GM19193 (cell line): ENCODE results near the gene CERS6.

Experiments used
- POLR2A ChIP-seq: IDR thresholded peaks from 4 replicates; pipeline ENCODE4 v1.6.1; 2011; ENCODE audit not compliant: insufficient read depth, insufficient read length; ENCODE audit errors: extremely low read depth

The CERS6 gene

DNA sequence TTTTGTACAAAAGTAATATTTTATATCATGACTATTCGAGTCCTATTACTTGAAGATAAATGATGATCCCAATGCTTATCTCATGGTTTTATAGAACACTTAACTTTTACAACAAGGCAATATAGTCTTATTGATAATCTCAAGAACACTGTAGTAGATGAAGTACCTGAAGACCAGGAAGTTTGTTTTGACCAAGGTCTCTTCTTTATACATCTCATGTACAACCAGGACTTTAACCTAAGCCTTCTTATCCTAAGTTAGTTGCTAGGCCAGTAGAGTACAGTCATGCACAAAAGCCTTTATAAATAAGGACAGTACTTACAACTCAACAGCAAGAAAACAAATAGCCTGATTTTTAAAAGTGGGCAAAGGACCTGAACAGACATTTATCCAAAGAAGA lies 198.6 kb downstream of the CERS6 start:
- no peak for TF ChIP-seq POLR2A

- TF ChIP-seq POLR2A, result no peak
These were observed 199.1 kb downstream of the CERS6 start for GRCh38 chr2:168655207-168655606.

DNA sequence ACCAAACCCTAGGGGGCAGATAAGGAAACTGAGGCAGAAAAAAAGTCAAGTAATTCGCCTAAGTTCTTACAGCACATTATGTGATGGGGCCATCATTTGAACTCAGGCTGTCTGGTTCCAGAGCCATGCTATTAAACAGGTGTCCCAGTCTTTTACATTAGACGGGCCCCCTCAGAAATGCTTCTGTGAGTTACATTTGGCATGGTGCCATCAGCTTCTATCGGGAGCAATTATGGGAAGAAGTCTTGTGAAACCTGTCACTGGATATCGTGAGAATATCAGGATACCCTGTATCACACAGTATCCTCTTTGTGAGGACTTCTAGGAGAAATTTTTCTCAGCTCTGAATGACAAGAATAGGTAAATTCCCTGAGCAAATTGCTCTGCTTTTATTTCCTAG lies 202.6 kb downstream of the CERS6 start:
- no peak for TF ChIP-seq POLR2A

DNA sequence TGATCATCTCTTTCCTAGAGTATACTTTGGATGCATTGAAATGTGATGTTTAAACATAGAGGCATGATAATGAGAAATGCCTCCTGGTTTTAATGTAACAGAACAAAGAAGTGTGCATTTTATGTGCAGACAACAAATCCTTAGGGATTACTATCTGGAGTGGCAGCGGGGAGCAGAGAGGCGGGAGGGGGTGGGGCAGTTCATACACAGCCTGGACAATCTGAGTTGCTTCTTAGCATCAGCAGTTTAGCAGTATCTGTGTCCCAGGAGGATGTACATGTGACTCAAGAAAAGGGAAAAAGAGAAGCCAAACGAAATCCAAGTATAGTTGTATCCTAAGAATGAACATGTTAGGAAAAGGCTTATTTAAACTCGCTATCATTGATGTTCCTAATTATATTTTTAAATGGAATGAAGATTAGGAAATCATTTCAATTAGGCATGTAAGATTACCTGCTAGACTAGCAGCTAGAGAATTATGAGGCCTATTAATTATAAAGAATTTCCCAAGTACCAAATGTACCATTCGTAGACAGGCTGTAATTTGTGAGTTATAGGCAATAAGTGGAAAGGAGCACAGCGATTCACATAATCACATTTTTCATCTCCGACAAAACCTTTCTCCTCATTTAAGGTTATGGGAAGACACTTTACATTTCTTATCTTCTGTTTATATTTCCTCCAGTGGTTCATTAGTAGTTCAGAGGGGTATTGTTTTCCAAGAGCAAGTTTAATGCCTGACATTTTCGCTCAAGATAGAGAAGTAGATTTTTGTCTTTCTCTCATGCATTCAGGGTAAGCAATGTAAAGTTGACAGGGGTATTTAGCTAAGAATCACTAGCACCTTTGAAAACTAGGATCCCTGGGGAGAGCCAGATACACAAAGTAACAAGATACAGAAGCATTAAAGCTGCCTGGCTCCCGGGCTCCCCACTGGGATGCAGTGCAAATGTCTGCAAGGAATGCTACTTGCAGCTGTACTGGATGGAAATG lies 205.1 kb downstream of the CERS6 start:
- TF ChIP-seq POLR2A, result no peak

DNA sequence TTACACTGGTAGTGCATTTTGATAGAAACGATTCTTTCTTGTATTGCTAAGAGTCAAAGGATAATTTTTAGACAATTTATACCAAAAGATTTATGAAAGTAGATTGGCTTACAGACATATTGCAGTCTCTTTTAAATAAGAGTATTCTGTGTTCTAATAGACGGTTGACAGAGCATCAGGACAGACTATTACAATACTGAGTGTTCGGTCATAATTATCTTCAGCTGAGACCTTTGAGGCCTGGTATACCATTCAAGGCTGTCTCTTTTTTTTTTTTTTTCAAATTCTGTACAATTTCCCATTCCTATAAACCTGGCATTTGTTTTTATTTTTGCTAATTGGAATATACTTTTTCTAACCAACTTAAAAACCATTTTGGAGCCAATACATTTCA lies 205.8 kb downstream of the CERS6 start:
- TF ChIP-seq POLR2A, result no peak

DNA sequence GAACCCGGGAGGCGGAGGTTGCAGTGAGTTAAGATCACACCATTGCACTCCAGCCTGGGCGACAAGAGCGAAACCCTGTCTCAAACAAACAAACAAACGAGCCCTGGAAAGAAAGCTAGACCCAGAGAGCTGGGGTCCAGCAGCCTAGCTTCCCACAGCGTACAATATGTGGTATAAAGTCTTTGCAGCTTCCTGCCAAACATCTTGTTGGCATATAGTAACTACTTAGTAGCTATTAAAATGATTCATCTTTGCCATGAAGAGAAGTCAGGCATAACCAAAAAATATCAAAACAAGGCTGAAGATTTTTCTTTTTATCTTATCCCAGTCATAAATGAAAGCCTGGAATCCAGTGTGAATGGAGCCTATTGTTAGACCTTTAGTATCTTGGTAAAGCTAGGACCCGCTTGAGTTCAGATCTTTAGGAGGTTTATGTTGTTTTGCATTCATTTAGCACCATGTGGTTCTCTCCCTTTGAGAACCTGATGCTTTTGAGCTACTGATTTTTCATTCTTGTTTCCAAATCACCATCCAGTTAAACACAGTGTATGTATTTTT lies 206.7 kb downstream of the CERS6 start:
- TF ChIP-seq POLR2A, result no peak

DNA sequence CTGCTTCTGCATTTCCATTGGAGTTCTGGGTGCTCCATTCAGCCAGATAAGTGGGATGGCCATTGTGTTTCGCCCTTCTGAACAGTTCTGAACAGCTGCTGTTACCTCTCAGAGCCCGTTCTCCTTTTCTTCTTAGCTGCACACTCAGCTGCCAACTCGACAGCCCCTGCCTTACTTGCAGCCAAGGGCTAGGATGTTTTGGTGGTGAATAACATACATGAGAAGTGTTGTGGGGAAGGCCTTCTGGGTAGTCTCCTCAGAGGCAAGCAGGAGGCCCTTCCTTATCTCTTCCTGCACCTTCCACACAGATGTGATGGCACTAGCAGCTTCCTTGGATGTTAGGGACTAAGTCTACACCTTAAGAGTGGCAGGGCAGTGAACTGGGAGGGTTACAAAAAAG lies 207.9 kb downstream of the CERS6 start:
- TF ChIP-seq POLR2A, result no peak

DNA sequence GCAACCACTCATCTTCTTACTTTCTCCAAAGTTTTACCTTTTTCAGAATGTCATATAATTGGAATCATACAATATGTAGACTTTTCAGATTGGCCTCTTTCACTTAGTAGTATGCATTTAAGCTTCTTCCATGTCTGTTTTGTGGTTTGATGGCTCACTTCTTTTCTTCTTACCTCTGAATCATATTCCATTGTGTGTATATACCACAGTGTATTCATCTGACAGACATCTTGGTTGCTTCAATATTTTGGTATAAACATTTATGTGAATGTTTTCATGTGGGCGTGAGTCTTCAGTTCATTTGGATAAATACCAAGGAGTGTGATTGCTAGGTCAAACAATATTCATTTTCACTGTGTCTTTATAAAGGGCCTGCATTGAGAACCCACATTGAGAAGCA lies 210.3 kb downstream of the CERS6 start:
- no peak for TF ChIP-seq POLR2A

GRCh38 chr2:168667156-168667555 lies 211.1 kb downstream of the CERS6 start:
- TF ChIP-seq POLR2A, result no peak

GRCh38 chr2:168669151-168669550 lies 213.1 kb downstream of the CERS6 start:
- no peak for TF ChIP-seq POLR2A

GRCh38 chr2:168670478-168670877 lies 214.4 kb downstream of the CERS6 start:
- TF ChIP-seq POLR2A, result no peak

GRCh38 chr2:168671932-168672331 lies 215.9 kb downstream of the CERS6 start:
- no peak for TF ChIP-seq POLR2A

DNA sequence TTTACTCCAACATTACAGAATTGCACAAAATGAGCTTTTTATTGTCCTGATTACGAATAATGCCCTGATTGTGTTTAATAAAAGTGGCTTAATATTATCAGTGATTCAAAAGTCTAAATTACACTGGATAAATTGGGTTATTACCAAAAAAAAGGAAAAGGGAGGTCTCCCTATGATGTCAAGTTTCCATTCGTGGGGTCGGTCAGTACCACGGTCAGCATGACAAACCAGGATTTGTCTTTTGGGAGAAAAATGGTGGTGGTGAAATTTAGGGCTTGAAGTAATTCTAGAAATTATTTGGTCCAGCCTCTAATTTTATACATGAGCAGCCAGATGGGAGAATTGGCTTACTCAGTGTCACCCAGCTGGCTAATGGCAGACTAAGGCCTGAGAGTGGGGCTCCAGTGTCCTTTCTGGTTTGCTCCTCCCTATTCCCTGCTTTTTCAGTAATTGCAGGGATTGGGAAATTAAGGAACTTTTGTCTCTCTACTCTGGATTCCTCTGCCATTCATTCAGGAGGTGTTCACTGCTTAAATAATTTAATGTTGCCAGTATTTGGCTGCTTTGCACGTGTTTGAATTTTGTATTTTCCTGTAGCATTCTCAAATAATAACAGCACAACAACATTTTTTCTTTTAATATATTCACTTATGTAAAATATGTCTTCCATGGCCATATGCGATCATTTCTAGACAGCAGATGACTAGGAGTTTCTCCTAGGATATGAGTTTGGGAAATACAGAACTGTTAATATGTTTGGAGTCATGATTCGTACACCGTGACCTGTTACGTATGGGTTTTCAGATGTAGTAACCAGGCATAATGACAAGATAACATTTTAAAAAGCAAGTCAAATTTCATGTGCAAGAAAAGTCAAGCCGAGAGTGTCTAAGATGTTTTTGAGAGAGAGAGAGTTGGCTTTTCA lies 217.5 kb downstream of the CERS6 start:
- no peak for TF ChIP-seq POLR2A

DNA sequence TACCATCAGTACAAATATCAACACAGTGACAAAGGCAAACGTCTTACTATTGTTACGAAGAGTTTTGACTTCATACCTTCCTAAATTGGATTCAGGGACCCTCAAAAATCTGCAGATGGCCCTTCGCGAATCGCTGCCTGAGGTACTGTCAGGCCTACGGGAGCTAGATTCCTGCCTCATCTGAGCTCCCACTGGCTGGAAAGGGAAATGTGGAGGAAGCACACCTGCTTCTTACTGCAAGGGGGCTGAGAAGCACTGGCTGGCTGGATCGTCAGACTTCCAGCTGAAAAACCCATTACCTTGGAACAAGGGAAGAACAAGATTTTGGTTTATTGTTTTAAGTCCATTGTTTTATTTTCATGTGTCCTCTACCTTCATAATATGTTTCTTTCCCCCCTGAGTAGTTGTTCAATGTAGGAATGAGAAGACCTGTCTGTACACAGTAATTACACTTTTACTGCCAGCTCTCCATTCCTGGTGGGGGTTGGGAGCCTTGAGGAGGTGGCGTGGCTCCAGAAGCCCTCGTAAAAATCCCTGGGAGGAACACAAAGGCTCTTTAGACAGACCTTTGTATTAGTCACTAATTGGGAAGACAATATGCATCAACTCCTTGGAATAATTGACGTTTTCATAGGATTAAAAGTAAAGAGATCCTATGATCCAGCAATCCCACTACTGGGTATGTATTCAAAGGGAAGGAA lies 222.2 kb downstream of the CERS6 start:
- TF ChIP-seq POLR2A, result no peak

DNA sequence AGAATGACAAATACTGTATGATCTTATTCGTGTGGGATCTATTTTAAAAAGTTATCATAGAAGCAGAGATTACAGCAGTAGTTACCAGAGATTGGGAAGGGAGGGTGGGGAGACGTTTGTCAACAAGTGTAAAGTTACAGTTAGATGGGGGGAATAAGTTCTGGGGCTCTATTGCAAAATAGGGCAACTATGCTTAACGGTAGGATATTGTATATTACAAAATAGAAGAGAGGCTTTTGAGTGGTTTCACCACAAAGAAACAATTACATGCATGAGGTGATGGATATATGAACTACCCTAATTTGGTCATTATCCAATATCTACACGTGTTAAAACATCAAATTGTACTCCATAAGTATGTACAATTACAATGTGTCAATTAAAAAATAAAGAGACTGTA lies 223.0 kb downstream of the CERS6 start:
- no peak for TF ChIP-seq POLR2A

DNA sequence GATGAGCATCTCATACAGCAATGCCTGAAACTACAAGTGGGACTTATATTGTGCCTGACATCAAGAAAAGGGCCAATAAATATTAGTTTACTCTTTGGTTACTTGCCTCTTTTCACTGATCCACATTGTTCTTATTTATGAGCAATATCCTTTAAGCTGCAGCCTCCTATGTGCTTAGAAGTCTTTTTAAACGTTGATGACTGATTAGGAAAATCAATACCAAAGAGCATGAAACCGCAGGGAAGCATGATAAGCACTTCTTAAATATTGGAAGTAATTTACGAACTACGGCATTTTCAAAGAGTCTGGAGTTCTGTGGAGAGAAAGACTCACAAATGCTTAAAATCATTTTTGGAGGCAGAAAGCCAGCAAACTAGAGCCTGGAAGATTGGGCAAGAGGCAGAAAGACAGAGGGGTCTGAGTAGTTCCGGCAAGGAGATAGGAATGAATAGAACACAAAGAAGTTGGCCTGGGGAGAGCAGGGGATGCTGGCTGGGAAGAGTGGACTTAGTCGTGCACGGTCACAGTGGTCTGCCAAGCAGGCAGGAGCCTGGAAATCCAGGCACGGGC lies 223.8 kb downstream of the CERS6 start:
- TF ChIP-seq POLR2A, result no peak
